Kidney capillary endothelial cell (primary cell): ENCODE measurements around the gene NDUFB10.

Source experiments
- DNase-seq: peaks from one replicate; pipeline ENCODE4 v3.0.0-alpha.2; 2018; ENCODE audit warnings: low spot score

NDUFB10 gene

DNA sequence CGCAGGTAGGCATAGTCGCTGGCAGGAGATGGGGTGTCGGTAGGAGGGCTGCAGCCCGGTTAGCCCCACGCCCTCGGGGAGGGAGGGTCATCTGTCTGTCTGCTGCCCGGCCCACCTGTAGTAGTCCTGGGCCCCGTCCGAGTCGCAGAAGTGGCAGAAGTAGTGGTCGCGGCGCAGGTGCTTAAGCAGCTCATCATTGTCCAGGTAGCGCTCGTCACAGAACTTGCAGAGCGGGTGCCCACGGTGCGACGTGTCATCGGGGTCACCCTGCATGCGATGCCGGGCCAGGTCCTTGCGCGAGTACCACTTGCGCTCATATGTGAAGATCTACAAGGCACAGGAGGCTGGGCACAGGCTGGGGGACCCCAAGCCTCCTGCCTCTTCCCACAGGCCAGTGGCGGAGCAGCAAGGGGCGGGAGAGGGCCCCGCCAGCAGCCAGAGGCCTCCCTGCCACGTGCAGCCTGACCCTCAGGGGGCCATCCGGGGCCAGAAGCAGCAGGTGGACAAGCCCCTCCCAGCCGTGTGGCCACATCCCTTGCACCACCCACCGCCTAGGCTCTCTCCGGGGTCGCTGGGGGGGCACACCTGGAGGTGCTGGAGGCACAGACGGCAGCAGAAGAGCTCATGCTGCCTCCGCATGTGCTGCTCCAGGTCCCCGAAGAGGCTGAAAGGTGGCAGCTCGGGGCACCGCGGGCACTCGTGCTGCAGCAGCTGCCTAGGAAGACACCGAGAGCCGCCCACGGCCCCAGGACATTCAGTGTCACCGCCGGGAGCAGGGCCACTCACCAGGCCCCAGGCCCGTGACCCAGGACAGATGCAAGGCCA, 43.3 kb downstream of the NDUFB10 start:
- no peak for DNase-seq

DNA sequence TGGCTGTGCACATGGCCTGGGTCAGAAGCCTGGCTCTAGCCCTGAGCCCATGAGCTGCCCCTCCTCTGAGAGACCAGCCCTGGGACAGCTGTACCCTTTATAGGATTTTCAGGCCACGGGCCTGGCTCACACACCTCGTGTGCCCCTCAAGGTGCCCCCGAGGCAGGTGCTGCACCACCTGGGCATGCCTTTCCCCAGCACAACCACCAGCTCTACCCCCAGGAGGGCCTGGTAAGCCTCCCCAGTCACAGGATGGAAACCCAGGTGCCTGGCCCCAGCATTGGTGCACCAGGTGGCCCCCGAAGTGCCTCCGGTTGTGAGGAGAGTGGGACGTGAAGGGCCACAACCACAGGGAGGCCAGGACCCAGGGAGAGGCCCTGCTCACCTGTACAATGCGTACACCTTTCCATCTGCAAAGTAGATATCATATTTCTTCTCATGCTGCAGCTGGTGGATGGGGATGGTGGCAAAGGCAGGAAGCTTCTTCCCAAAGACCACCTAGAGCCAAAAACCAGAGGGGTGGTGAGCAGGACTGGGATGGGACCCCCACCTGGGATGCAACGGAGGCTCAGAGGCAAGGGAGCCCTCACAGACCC, 44.0 kb downstream of the NDUFB10 start:
- DNase-seq = no peak

DNA sequence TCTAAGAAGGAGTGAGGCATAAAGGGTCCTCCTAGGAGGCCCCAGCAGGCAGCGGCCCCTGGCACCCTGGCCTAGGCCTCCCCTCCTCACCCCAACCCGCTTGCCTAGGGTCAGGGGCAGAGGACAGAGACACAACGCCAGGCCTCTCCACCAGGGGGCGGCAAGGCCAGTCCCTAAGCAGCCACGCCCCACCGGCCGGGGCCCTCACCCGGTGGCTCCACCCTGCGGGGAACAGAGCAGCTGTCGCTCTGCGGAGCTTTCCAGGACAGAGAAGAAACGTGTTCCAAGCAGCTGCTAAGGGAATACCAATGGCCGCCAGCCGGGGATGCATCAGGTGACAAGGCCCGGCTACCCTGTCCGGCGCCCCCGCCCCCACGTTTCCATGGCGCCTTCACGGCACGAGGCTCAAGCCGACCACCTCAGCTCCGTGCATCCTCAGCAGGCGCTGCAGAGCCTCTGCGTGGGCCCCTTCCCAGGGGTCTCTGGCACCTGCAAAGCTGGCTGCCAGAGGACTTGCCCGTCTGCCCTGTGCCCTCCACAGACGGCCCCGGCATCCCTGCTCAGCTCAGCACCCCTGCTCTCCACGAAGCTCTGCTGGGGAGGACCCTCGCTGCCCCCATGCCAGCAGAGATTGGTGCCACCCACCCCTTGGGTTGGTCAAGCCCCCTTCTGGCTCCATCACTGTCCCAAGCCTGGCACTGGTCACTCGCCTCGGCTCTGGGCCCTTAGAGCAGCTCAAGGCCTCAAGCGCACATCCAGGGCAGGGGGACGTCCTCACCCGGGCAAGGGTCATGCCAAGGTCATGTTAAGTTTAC, 44.7 kb downstream of the NDUFB10 start:
- DNase-seq = peak; percentile 88

DNA sequence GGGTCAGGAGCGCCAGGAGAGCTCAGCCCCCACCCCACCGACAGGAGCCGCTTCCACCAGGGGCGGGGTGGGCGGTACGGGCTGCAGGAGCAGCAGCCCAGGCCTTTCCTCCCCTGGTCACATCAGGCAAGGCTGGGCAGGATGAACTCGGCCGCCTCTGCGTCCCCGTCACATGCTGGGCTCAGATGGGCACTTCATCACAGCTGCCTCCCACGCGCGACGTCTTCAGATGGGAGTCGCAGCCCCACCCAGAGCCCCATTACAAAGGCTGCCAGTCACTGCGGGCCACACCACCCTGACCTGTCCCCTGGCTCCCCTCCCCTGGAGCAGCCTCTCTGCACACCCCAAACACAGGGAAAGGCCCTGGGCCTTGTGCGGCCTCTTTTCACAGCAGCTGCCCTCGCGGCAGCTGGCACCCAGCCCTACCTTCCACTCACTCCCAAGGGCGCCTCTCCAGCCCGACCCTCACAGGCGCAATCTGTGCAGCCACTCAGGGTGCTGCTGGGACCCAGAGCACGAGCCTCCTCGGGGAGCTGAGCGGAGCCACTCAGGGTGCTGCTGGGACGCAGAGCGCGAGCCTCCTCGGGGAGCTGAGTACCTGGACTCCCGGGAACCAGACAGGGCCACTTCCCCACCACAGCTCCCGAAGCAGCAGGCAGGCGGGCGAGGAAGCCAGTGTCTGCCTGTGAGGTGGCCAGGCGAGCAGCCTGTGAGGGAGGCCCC, 45.6 kb downstream of the NDUFB10 start:
- no peak for DNase-seq

GRCh38 chr16:2005646-2006045, 46.3 kb downstream of the NDUFB10 start:
- no peak for DNase-seq

- DNase-seq = no peak
Measured at GRCh38 chr16:2006317-2006716, 47.0 kb downstream of the NDUFB10 start.

DNA sequence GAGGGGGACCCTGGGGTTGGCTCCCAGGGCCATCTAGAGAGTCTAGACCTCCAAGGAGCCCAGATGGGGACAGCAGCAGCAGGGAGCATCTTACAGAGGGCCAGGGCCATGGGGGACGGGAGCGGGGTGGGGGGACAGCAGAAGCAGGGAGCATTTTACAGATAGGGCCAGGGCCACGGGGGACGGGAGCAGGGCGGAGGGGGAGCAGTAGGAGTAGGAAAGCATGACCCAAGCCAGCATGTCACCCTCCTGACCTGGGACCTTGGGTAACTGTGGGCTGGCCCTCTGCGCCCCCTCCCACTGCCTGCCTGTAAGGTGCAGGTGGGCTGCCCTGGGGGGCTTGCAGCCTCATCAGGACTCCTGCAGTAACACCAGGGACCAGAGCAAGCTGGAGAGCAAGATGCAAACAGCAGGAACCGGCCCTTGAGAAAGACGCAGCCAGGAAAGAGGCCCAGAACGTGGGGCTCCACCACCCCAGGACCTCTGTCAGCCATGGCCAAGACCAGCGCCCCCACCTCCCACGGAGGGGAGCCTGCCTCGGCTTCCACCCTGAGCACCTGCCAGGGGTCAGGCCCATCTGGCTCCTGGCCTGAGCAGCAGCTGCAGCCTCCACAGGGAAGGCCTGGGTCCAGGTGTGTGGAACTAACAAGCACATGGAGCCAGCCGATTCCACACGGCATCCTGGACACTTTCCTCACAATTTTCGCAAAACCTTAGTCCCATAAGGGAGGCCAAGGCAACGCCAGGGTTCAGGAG, 47.9 kb downstream of the NDUFB10 start:
- DNase-seq = no peak

- DNase-seq = no peak
Measured at GRCh38 chr16:2008009-2008526, 48.7 kb downstream of the NDUFB10 start.

DNA sequence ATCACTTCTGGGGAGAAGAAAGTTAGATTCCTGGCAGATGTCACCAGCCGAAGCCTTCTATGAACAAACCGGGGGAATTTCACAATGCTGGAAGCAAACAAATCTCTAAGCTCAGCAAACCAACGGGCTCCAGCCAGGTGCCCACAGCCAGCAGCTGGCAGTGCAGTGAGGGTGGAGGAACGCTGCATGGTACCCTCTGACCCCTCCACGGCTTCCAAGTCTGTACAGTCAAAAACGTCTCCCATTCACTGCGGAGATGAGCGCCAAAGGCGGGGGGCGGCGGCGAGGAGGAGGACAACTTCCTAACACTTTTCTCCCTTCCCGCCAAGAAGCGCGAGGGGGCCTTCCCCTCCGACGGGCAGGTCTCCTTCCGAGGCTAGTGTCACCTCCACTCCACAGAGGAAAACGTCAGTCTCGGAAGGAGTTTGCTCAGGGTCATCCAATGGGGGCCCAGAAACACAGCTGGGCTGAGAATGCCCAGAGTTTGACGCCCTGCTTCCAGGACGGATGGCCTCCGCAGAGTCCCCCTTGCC, 49.4 kb downstream of the NDUFB10 start:
- no peak for DNase-seq

DNA sequence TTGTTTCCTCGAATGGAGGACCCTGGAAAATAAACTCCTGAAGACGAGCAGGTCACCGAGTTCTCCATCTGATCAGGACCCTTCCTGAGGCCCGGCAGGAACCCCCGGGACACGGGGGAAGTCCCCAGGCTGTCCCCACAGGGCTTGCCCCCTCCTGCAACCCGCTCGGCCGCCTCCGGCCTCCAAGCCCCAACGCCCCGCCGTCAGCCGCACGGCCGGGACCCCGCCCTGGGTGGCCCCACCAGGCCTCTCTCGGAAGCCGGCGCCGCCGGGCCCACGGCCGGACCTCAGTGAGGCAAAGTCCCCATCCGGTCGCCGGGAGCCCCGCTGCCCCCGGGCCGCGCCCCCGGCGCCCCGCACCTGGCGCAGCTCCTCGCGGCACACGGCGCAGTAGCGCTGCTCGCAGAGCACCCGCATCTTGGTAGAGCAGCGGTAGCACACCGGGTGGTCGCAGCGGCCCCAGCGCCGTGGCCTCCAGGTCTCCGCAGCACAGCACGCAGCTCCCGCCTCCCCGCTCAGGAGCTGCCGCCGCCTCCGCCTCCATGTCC, 49.9 kb downstream of the NDUFB10 start:
- DNase-seq = no peak

- DNase-seq = peak; percentile 82
Measured at GRCh38 chr16:2009791-2010510, 50.6 kb downstream of the NDUFB10 start, which contains the start of gene ZNF598. Gene ZNF598, minus strand, starts transcription at chr16:2009821.
